Lung (tissue), 12 donors: Measurements from ENCODE around the gene NHS. TPM values are rescaled to one million over a fixed set of nuclear protein-coding genes. Genes with fewer than 3 reads are reported as not detected.

Source experiments
- ATAC-seq: fragments of 200-7000 bp; cut with Tn5 transposase; one replicate; pipeline ENCODE4 v1.9.1; 2020; ENCODE audit warnings: moderate number of reproducible peaks; ENCODE audit not compliant: insufficient read depth, low FRiP score
- DNase-seq, 3 donors: peaks; one replicate each; pipeline ENCODE4 v3.0.0-alpha.2; 2013 to 2017
- H3K27ac ChIP-seq, 2 donors: one replicate each; pipeline ENCODE4 v1.5.1; 2013; ENCODE audit warnings: mild to moderate bottlenecking in 2 of 2, moderate library complexity in 2 of 2, control low read depth in 1 of 2, inconsistent platforms in 1 of 2, low read depth in 1 of 2, low read length in 1 of 2
- H3K27me3 ChIP-seq, 3 donors: one replicate each; pipeline ENCODE4 v1.5.1; 2013; ENCODE audit warnings: low read length in 2 of 3; ENCODE audit not compliant: control insufficient read depth in 3 of 3, insufficient read depth in 3 of 3
- H3K36me3 ChIP-seq, 4 donors: one replicate each; pipeline ENCODE4 v1.5.1; 2013; ENCODE audit warnings: low read length in 4 of 4, mild to moderate bottlenecking in 1 of 4, moderate library complexity in 1 of 4; ENCODE audit not compliant: control insufficient read depth in 4 of 4, insufficient read depth in 4 of 4
- H3K4me1 ChIP-seq, 5 donors: one replicate each; pipeline ENCODE4 v1.5.1; 2013; ENCODE audit warnings: low read length in 5 of 5, mild to moderate bottlenecking in 2 of 5, moderate library complexity in 1 of 5; ENCODE audit not compliant: control insufficient read depth in 5 of 5, insufficient read depth in 5 of 5
- H3K4me3 ChIP-seq: one replicate; pipeline ENCODE4 v1.5.1; 2013; ENCODE audit warnings: mild to moderate bottlenecking, control low read depth, moderate library complexity
- H3K9ac ChIP-seq, 2 donors: one replicate each; pipeline ENCODE4 v1.5.1; 2013; ENCODE audit warnings: low read length in 2 of 2, control low read depth in 1 of 2; ENCODE audit not compliant: insufficient read depth in 1 of 2
- H3K9me3 ChIP-seq, 4 donors: one replicate each; pipeline ENCODE4 v1.5.1; 2013; ENCODE audit warnings: low read length in 3 of 4, mild to moderate bottlenecking in 1 of 4, moderate library complexity in 1 of 4; ENCODE audit not compliant: control insufficient read depth in 4 of 4, insufficient read depth in 3 of 4
- CTCF ChIP-seq: IDR thresholded peaks from 2 replicates; pipeline ENCODE4 v1.5.1; 2012; ENCODE audit warnings: mild to moderate bottlenecking; ENCODE audit errors: control extremely low read depth, extremely low read depth
- WGBS, 2 donors: extraction: QIAGEN DNeasy Blood & Tissue Kit; methylation state at CpG; one replicate each; pipeline ENCODE4 v1.1.7; 2013; 5-methylcytosine and 5-hydroxymethylcytosine counted together
- polyA plus RNA-seq, 2 donors: library from polyadenylated mRNA; stranded (reverse); fragments of 200-250 nt; gene quantifications; one replicate each; pipeline ENCODE4 v1.2.1, GENCODE V29; 2013
- total RNA-seq, 2 donors: library from RNA; depleted of rRNA in 1 of 2; stranded (reverse); fragments of >200 nt in 1 of 2; gene quantifications; one replicate each; pipeline ENCODE4 v1.2.1, GENCODE V29; 2014 to 2021
- donor health status: control.
- donor health status: control.
- donor health status: Bipolar disorder and iron deficiency.
- donor health status: healthy.
- donor health status: DM: yes; HTN: yes; CAD: no.

NHS gene
- total and polyA plus RNA-seq, 4 donors = 0.46 to 2.0 (median 1.4) TPM

DNA sequence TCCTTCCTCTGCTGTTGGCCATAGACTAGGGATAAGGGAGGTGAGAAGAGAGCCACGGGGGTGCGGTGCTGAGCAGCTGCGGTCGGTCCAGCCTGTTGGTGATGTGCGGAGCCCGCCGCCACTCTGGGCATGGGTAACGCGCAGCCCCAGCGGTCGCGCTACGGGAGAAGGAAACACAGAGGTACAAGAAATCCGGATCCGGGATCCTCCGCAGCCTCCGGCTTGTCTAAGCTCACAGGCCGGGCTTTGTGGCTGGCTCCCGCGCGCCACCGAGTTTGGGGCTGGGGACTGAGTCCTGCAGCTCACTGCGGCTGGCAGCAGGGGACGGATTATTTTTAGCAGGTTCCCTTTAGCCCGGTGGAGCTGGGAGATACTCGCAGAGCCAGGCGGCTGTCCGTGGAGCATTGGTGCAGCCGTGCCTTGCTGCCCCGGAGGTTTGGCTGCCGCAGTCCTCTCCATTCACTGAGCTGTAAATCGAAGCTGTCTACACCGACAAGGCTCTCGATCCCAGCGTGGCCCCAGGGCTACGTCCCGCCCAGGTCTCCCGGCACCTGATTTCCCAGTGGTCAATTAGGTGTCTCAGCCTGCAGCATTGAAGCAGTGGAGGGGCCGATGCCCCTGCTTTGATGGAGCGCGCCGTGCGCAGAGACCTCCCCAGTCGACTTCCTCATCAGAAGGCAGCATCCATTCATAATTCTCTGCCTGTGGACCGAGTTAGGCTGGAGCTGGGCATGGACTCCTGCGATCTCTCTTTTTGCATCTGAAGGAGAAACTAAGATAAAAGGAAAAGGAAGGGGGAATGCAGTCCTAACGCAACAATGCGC lies 280.4 kb downstream of the NHS start:
- no peak for ATAC-seq

GRCh38 chrX:17656035-17656418 lies 281.0 kb downstream of the NHS start:
- no peak for DNase-seq
- Histone ChIP-seq H3K9ac (no peak overlapping the region), H3K27ac (no peak overlapping the region), H3K36me3 (no peaks in the 10 kb centered on the region), H3K4me3 (no peak overlapping the region), H3K4me1 (peaks cover 0 to 7% (median 0%) of the 10 kb centered on the region in 5 donors), H3K27me3 (peaks cover 1 to 49% (median 31%) of the 10 kb centered on the region in 3 donors), H3K9me3 (peaks cover 0 to 3% (median 0%) of the 10 kb centered on the region in 4 donors)
- 1 to 43% methylated on average over 12 to 36 of the region's 36 CpGs for WGBS, 2 donors
- no peak for TF ChIP-seq CTCF
- ATAC-seq = no peak

More for the DNA sequence above, 280.4 kb downstream of the NHS start:
- no peak overlapping the region for H3K27ac ChIP-seq
- WGBS, 2 donors = 2 to 36% methylated on average over 23 to 48 of the region's 48 CpGs
- no peaks in the 10 kb centered on the region for H3K36me3 ChIP-seq
- H3K9me3 ChIP-seq = peaks cover 0 to 3% (median 0%) of the 10 kb centered on the region in 4 donors
- peaks cover 3 to 49% (median 35%) of the 10 kb centered on the region in 3 donors for H3K27me3 ChIP-seq
- H3K4me1 ChIP-seq = peaks cover 0 to 7% (median 0%) of the 10 kb centered on the region in 5 donors
- TF ChIP-seq CTCF = no peak
- no peak overlapping the region for H3K4me3 ChIP-seq
- DNase-seq = peak in 2 of 3 donors; percentile 6 to 18
- no peak overlapping the region for H3K9ac ChIP-seq

- WGBS, 2 donors = 39 to 56% methylated on average over 15 to 16 of the region's 16 CpGs
- DNase-seq = no peak
- no peak overlapping the region for H3K4me3 ChIP-seq
- peaks cover 0 to 3% (median 0%) of the 10 kb centered on the region in 4 donors for H3K9me3 ChIP-seq
- TF ChIP-seq CTCF = no peak
- no peak overlapping the region for H3K27ac ChIP-seq
- H3K27me3 ChIP-seq = peaks cover 0 to 44% (median 29%) of the 10 kb centered on the region in 3 donors
- no peaks in the 10 kb centered on the region for H3K36me3 ChIP-seq
- ATAC-seq = no peak
- peaks cover 0 to 8% (median 0%) of the 10 kb centered on the region in 5 donors for H3K4me1 ChIP-seq
- H3K9ac ChIP-seq = no peak overlapping the region
Observed at GRCh38 chrX:17656556-17656955, 281.6 kb downstream of the NHS start.
